CD4-positive, alpha-beta T cell treated with Interferon gamma for 1 hour (primary cell): ENCODE measurements around the gene CRYGN.

Experiments
- DNase-seq: peaks from one replicate; pipeline ENCODE4 v3.0.0-alpha.2; 2020

Gene CRYGN

GRCh38 chr7:151459726-151460473 is 20.0 kb upstream of the CRYGN start:
- DNase-seq, result no peak

DNA sequence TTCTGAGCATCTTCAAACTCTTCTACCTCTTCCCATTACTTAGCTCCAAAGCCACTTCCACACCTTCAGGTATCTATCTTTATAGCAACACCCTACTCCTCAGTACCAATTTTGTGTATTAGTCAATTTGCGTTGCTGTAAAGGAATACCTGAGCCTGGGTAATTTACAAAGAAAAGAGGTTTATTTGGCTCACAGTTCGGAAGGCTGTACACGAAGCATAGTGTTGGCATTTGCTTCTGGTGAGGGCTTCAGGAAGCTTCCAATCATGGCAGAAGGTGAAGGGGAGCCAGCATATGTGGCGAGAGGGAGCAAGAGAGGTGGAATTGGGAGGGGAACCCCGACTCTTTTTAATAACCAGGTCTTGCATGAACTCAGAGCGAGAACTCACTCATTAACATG is 17.6 kb upstream of the CRYGN start:
- no peak for DNase-seq

- DNase-seq, result no peak
These were observed 16.8 kb upstream of the CRYGN start for GRCh38 chr7:151456782-151457181.

GRCh38 chr7:151456276-151456675 is 16.3 kb upstream of the CRYGN start:
- DNase-seq, result no peak

DNA sequence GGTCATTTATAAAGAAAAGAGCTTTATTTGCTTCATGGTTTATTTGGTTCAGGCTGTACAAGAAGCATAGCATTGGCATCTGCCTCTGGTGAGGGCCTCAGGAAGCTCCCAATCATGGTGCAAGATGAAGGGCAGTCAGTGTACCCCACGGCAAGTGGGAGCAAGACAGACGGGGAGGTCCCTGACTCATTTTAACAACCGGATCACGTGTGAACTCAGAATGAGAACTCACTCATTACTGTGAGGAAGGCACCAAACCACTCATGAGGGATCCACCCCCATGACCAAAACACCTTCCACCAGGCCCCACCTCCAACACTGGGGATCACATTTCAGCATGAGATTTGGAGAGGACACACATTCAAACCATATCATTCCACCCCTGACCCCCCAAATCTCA is 15.7 kb upstream of the CRYGN start:
- no peak for DNase-seq

- no peak for DNase-seq
These were observed 15.1 kb upstream of the CRYGN start for GRCh38 chr7:151454932-151455530.

DNA sequence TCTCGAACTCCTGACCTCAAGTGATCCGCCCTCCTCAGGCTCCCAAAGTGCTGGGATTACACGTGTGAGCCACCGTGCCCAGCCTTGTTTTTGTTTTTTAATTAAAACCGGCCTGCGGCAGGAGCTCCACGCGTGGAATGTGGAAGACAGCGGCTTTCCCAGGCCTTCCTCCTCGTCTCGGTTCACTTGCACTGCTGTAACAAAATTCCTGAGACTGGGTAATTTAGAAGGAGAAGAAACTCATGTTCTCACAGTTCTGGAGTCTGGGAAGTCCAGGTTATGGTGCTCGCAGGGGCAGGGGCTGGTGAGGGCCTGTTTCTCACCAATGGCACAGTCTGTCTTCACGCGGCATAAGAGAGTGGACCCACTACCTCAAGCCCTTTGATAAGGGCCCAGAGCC is 14.4 kb upstream of the CRYGN start:
- DNase-seq, result no peak

DNA sequence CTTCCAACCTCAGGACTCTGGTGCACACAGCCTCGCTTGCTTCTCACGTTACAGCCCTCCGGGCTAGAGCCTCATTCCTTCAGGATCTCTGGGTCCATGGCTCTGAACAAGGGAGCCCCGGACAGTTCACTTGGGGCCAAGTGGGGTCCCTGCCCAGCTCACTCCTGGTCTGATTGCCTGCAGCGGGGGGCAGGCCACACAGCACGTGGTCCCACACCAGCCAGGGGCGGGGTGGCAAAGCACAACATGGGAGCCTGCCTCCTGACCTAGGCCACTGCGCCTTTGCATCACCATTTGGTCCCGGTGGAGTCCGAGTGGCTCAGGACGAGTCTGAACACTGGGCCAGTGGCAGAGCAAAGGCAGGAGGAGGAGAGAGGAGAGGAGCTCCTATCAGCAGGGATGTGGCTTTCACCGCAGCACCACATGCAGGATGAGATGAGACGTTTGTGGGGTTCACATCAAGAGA is 13.4 kb upstream of the CRYGN start:
- DNase-seq, result no peak

DNA sequence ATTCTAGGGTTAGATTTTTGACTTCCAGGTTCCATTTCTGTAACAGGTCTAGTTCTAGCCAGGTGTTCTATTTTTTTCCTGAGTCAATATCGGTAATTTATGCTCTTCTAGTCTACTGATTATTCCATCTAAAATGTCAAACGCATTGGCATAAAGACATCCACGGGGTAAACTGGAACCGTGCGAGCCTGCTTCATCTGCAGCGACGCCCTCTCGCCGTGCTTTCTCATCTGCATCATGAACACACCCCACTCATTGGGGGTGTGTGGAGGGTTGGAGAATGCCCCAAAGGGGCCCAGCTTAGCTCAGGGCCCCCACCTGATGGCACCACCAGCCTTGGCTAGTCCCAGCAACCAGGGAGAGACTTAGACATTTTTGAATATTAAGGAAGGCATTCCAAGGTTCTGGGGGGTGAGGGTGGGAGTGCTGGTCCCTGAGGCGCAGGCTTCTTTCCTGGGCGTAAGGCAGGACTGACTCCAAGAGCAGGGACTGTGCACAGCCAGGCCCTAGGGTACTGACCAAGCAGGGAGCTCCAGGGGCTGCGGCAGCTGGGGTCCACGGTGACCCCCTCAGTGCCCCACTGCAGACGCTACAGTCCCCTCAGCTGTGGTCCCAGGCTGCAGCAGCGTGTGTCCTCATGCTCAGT is 12.9 kb upstream of the CRYGN start:
- DNase-seq, result no peak

DNA sequence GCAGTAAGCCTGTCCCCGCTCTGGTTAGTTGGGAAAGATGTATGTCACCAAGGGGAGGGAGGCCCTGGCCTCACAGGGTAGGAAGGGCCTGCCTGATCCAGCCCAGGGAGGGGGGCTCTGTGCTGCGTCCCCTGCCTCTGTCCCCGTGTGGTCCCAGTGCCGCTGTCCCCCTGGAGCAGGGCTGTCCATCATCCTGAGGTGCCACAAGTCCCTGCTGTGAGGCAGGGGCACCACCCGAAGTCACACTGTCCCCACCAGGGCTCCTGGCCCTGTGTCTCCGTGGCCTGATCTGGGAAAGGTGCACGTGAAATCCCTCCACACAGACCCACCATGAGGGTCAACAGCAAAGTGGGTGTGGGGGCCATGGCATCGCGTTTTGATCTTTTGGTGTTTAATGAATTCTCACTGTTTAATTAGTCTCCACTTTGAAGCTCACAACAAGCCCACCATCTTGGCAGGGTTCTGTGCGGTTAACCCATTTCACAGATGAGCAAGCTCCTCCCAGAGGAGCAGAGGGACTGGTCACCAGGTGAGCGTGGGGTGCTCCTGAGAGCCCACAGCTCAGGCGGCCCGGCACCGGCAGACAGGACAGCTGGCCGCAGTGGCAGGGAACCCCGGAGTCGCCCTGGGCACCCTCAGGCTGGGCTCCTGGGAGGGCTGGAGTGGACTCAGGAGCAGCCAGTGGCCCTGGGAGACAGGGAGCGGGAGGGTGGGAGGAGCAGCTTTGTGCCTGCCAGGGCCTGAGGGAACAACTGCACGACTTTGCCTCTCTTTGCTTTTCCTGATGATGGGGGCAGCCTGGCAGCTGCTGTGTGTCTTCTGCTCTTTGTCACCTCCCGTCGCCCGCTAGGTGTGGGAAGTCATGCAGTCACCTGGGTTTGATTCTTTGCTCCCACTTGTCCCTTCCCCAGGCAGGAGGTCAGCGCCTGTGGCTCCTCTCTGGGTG is 12.0 kb upstream of the CRYGN start:
- no peak for DNase-seq

DNA sequence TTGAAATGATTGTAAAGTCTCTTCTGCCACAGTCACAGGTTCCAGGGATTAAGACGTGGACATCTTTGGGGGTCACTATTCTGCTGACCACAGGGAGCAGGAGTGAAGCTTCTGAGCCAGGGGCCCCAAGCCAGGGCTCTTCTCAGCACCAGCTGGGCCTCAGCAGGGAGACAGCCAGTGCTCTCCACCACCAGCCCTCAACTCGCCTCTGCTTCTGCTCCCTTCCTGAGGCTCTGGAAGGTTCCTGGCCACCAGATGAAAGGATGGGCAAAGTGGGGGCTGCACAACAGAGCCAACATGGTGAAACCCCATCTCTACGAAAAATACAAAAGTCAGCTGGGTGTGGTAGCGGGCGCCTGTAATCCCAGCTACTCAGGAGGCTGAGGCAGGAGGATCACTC is 11.2 kb upstream of the CRYGN start:
- DNase-seq, result no peak

GRCh38 chr7:151449990-151450389 is 10.0 kb upstream of the CRYGN start:
- no peak for DNase-seq

GRCh38 chr7:151448261-151449252 is 8.6 kb upstream of the CRYGN start:
- DNase-seq, result peak; percentile 68

GRCh38 chr7:151447901-151448260 is 7.9 kb upstream of the CRYGN start:
- no peak for DNase-seq

DNA sequence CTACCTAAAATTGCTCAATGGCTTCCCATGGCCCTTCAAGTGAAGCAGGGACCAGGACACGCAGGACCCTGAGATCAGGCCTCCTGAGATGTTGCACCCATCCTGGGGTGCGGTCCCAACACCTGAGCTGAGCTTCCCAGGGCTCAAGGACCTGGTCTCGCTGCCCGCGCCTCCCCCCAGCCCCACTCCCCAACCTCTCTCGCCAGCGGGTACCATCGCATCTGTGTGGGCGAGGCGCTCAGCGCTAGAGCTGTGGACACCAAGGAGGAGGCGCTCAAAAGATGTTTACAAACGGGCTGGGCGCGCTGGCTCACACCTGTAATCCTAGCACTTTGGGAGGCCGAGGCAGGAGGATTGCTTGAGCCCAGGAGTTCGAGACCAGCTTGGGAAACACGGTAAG is 7.4 kb upstream of the CRYGN start:
- no peak for DNase-seq

GRCh38 chr7:151446412-151446811 is 6.5 kb upstream of the CRYGN start:
- no peak for DNase-seq

DNA sequence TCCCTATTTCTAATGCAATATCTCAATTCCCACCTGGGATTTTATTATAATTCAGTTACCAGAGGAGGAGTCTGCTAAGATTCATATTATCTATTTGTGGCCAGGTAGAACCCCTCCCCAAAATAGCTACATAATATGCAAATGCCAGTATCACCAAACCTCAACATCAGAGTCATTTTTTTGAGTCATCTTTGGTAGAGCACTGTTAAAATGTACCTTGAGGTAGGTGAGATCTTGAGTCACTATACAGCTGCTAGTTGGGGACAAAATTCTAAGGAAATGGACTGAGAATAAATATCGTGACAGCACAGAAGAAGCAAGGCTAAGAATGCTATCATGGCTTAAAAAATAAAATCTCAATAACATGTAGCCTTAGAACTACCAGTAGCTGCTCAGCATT is 4.7 kb upstream of the CRYGN start:
- no peak for DNase-seq

DNA sequence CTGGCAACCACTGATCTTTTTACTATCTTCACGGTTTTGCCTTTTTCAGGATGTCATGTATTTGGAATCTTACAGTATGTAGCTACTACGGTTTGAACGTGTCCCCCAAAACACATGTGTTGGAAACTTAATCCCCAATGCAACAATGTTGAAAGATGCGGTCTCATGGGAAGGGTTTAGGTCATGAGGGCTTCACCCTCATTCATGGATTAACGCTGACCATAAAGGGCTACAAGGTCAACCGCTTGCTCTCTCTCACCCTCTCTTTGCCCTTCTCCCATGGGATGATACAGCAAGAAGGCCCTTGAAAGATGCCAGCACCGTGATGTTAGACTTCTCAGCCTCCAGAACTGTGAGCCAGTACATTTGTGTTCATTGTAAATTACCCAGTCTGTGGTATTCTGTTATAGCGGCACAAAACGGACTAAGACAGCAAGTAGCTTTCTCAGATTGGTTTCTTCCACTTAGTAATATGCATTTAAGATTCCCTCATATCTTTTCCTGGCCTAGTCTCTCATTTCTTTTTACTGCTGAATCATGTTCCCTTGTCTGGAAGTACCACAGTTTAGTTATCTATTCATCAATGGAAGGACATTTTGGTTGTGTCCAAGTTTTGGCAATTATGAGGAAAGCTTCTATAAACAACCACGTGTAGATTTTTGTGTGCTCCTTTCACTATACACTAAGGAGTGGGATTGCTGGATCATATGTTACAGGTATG is 3.0 kb upstream of the CRYGN start:
- no peak for DNase-seq

- no peak for DNase-seq
These were observed 981 bp upstream of the CRYGN start for GRCh38 chr7:151440799-151441445.

GRCh38 chr7:151438864-151439601 is 908 bp downstream of the CRYGN start:
- no peak for DNase-seq
